Testis (tissue), 2 donors: Measurements from ENCODE around the gene IL23R.

Source experiments
- POLR2A ChIP-seq: fragments of 450-650 bp; IDR thresholded peaks from one replicate; pipeline ENCODE4 v1.6.1; 2017; ENCODE audit warnings: antibody characterized with exemption, mild to moderate bottlenecking, moderate library complexity
- TF ChIP-seq, protein P1 (sequence below), 3 experiments: fragments of 450-650 bp in 2 of 3; fragments of 200-600 bp in 1 of 3; sonication (generic) in 1 of 3; IDR thresholded peaks; one replicate each; pipeline ENCODE4 v1.5.1; 2016 to 2019; ENCODE audit warnings: antibody characterized with exemption in 3 of 3, mild to moderate bottlenecking in 2 of 3, moderate library complexity in 1 of 3

DNA sequence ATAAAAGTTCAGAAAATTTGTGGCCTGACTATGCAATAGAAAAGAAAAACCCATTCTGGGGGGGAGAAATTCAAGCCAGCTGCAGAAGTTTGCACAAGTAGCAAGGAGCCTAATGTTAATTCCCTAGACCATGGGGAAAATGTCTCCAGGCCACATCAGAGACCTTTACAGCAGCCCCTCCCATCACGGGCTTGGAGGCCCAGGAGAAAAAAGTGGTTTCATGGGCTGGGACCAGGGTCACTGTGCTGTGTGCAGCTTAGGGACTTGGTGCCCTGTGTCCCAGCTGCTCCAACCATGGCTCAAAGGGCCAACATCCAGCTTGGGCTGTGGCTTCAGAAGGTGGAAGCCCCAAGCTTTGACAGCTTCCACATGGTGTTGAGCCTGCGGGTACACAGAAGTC, 42.0 kb downstream of the IL23R start:
- TF ChIP-seq, protein P1, sequence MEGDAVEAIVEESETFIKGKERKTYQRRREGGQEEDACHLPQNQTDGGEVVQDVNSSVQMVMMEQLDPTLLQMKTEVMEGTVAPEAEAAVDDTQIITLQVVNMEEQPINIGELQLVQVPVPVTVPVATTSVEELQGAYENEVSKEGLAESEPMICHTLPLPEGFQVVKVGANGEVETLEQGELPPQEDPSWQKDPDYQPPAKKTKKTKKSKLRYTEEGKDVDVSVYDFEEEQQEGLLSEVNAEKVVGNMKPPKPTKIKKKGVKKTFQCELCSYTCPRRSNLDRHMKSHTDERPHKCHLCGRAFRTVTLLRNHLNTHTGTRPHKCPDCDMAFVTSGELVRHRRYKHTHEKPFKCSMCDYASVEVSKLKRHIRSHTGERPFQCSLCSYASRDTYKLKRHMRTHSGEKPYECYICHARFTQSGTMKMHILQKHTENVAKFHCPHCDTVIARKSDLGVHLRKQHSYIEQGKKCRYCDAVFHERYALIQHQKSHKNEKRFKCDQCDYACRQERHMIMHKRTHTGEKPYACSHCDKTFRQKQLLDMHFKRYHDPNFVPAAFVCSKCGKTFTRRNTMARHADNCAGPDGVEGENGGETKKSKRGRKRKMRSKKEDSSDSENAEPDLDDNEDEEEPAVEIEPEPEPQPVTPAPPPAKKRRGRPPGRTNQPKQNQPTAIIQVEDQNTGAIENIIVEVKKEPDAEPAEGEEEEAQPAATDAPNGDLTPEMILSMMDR (IDR thresholded peaks at IDR 0.05) = no peak
- no peak for TF ChIP-seq POLR2A
